ENCODE results near the gene FAM107B.

GRCh38 chr10:14617852-14618251, 156.8 kb downstream of the FAM107B start:
- TF ChIP-seq CTCF (conservative IDR thresholded peaks at IDR 0.05) (peak; percentile 6; the same call in 1 of the 2 replicates), ZFX (IDR thresholded peaks at IDR 0.05) (no peak)
